Ascending aorta (tissue), 2 donors: ENCODE measurements around the gene PFKL. TPM values are rescaled to one million over a fixed set of nuclear protein-coding genes. Genes with fewer than 3 reads are reported as not detected.

ENCODE experiments used
- DNase-seq, 2 donors: peaks; one replicate each; pipeline ENCODE4 v3.0.0-alpha.2; 2019; ENCODE audit warnings: low spot score in 2 of 2
- H3K27ac ChIP-seq, 2 donors: fragments of 200-600 bp; sonication (generic); one replicate each; pipeline ENCODE4 v1.5.1; 2016 to 2017; ENCODE audit warnings: mild to moderate bottlenecking in 1 of 2
- H3K27me3 ChIP-seq: fragments of 200-600 bp; sonication (generic); one replicate; pipeline ENCODE4 v1.5.1; 2017
- H3K36me3 ChIP-seq, 2 donors: fragments of 200-600 bp; sonication (generic); one replicate each; pipeline ENCODE4 v1.5.1; 2016
- H3K4me1 ChIP-seq, 2 donors: fragments of 200-600 bp; sonication (generic); one replicate each; pipeline ENCODE4 v1.5.1; 2016 to 2017; ENCODE audit warnings: mild to moderate bottlenecking in 1 of 2
- H3K4me3 ChIP-seq, 2 donors: fragments of 200-600 bp; sonication (generic); one replicate each; pipeline ENCODE4 v1.5.1; 2016 to 2017; ENCODE audit warnings: mild to moderate bottlenecking in 1 of 2
- H3K9me3 ChIP-seq, 2 donors: fragments of 200-600 bp; sonication (generic); one replicate each; pipeline ENCODE4 v1.5.1; 2016
- CTCF ChIP-seq, 3 experiments: fragments of 200-600 bp in 2 of 3; fragments of 450-650 bp in 1 of 3; sonication (generic) in 2 of 3; IDR thresholded peaks; one replicate each; pipeline ENCODE4 v1.5.1; 2016 to 2019; ENCODE audit warnings: antibody characterized with exemption in 3 of 3, mild to moderate bottlenecking in 1 of 3, moderate library complexity in 1 of 3
- intact Hi-C: fragments of 100-400 bp; cut with DNase I; formaldehyde crosslinking; loops from one replicate; pipeline ENCODE4 v1.15.1; 2023
- total RNA-seq: library from RNA; depleted of rRNA; stranded (reverse); fragments of >200 nt; gene quantifications from one replicate; pipeline ENCODE4 v1.1.0, GENCODE V29; 2016

The PFKL gene
- total RNA-seq, 1 donor from 2014 or later, result 153 TPM

GRCh38 chr21:44314561-44314960 is 14.7 kb downstream of the PFKL start:
- peaks cover 84 to 91% of the 10 kb centered on the region in 2 donors for H3K36me3 ChIP-seq
- no peak for DNase-seq
- no peak for TF ChIP-seq CTCF (IDR thresholded peaks at IDR 0.05)
- no peak overlapping the region for H3K4me3 ChIP-seq
- intact Hi-C loops, result no loop called here
- no peaks in the 10 kb centered on the region for H3K27me3 ChIP-seq
- H3K9me3 ChIP-seq, result no peaks in the 10 kb centered on the region
- H3K4me1 ChIP-seq, result no peaks in the 10 kb centered on the region
- H3K27ac ChIP-seq, result no peak overlapping the region

GRCh38 chr21:44315691-44316203 is 15.9 kb downstream of the PFKL start:
- no peak for TF ChIP-seq CTCF (IDR thresholded peaks at IDR 0.05)
- no peak overlapping the region for H3K4me3 ChIP-seq
- no peak for DNase-seq
- intact Hi-C loops, result no loop called here
- H3K9me3 ChIP-seq, result no peaks in the 10 kb centered on the region
- no peaks in the 10 kb centered on the region for H3K27me3 ChIP-seq
- H3K4me1 ChIP-seq, result no peaks in the 10 kb centered on the region
- H3K36me3 ChIP-seq, result peaks cover 82 to 95% of the 10 kb centered on the region in 2 donors
- H3K27ac ChIP-seq, result no peak overlapping the region

- Histone ChIP-seq H3K4me1 (no peaks in the 10 kb centered on the region), H3K27ac (no peak overlapping the region), H3K36me3 (peaks cover 77 to 92% of the 10 kb centered on the region in 2 donors), H3K27me3 (no peaks in the 10 kb centered on the region), H3K9me3 (no peaks in the 10 kb centered on the region), H3K4me3 (no peak overlapping the region)
- DNase-seq, result no peak
- TF ChIP-seq CTCF (IDR thresholded peaks at IDR 0.05), result no peak
- intact Hi-C loops, result no loop called here
These were observed 16.5 kb downstream of the PFKL start for GRCh38 chr21:44316277-44316900.

GRCh38 chr21:44317241-44317782 is 17.5 kb downstream of the PFKL start:
- H3K4me3 ChIP-seq, result no peak overlapping the region
- no peaks in the 10 kb centered on the region for H3K27me3 ChIP-seq
- no peak for DNase-seq
- intact Hi-C loops, result no loop called here
- H3K9me3 ChIP-seq, result no peaks in the 10 kb centered on the region
- H3K27ac ChIP-seq, result no peak overlapping the region
- H3K4me1 ChIP-seq, result no peaks in the 10 kb centered on the region
- peaks cover 77 to 88% of the 10 kb centered on the region in 2 donors for H3K36me3 ChIP-seq
- no peak for TF ChIP-seq CTCF (IDR thresholded peaks at IDR 0.05)

- H3K9me3 ChIP-seq, result no peaks in the 10 kb centered on the region
- no peak overlapping the region for H3K27ac ChIP-seq
- peaks cover 78 to 88% of the 10 kb centered on the region in 2 donors for H3K36me3 ChIP-seq
- no peaks in the 10 kb centered on the region for H3K4me1 ChIP-seq
- intact Hi-C loops, result no loop called here
- no peak for TF ChIP-seq CTCF (IDR thresholded peaks at IDR 0.05)
- H3K4me3 ChIP-seq, result no peak overlapping the region
- no peaks in the 10 kb centered on the region for H3K27me3 ChIP-seq
- DNase-seq, result no peak
These were observed 18.0 kb downstream of the PFKL start for GRCh38 chr21:44317871-44318270.
